HCT116 (cell line): ENCODE data around the gene PRKN.

Source experiments
- POLR2A ChIP-seq: IDR thresholded peaks from 2 replicates; pipeline ENCODE4 v1.7.0; 2011; ENCODE audit warnings: borderline replicate concordance; ENCODE audit not compliant: insufficient read depth, insufficient read length; ENCODE audit errors: extremely low read depth
- TF ChIP-seq, protein P1 (sequence below), 3 experiments: fragments of 200-600 bp in 1 of 3; sonication (generic) in 1 of 3; IDR thresholded peaks in 2 of 3; conservative IDR thresholded peaks in 1 of 3; 2 replicates each; pipeline ENCODE4 v1.5.1; 2012 to 2017; ENCODE audit warnings: low read depth in 2 of 3, low read length in 2 of 3, antibody characterized with exemption in 1 of 3, borderline replicate concordance in 1 of 3, control low read depth in 1 of 3, mild to moderate bottlenecking in 1 of 3, mixed read lengths in 1 of 3, mixed run types in 1 of 3, moderate library complexity in 1 of 3; ENCODE audit not compliant: insufficient read depth in 1 of 3

DNA sequence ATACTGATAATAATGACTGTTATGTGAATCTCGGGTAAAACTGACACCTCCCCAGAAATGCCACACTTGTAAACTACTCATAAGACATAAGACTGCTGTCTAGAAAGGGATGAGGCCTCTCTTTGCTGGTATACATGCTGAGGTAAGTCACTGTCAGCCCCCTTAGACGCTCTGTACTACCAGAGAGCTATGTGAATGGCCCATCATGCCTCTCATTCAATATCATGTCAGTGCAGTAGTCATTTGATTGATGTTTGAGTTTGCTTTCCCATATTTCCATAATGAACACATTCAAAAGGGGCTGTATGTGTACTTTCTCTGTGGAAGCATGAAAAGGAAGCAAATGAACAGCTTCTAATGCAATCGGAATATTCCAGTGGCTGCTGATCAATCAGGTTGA is 1334.3 kb downstream of the PRKN start:
- TF ChIP-seq, protein P1, sequence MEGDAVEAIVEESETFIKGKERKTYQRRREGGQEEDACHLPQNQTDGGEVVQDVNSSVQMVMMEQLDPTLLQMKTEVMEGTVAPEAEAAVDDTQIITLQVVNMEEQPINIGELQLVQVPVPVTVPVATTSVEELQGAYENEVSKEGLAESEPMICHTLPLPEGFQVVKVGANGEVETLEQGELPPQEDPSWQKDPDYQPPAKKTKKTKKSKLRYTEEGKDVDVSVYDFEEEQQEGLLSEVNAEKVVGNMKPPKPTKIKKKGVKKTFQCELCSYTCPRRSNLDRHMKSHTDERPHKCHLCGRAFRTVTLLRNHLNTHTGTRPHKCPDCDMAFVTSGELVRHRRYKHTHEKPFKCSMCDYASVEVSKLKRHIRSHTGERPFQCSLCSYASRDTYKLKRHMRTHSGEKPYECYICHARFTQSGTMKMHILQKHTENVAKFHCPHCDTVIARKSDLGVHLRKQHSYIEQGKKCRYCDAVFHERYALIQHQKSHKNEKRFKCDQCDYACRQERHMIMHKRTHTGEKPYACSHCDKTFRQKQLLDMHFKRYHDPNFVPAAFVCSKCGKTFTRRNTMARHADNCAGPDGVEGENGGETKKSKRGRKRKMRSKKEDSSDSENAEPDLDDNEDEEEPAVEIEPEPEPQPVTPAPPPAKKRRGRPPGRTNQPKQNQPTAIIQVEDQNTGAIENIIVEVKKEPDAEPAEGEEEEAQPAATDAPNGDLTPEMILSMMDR (IDR thresholded peaks at IDR 0.05 in 2 of 3, conservative IDR thresholded peaks at IDR 0.05 in 1 of 3; ENCODE audit: borderline replicate concordance in 1 of 3, insufficient read depth in 1 of 3, low read depth in 2 of 3, low read length in 2 of 3): no peak
- no peak for TF ChIP-seq POLR2A
